ENCODE data around the gene CDC42BPA.
"Not testable (repeated sequence)": the region's sequence is repeated elsewhere in the genome, so short reads cannot be mapped to it uniquely, and the experiment has no call there.

Gene CDC42BPA, protein sequence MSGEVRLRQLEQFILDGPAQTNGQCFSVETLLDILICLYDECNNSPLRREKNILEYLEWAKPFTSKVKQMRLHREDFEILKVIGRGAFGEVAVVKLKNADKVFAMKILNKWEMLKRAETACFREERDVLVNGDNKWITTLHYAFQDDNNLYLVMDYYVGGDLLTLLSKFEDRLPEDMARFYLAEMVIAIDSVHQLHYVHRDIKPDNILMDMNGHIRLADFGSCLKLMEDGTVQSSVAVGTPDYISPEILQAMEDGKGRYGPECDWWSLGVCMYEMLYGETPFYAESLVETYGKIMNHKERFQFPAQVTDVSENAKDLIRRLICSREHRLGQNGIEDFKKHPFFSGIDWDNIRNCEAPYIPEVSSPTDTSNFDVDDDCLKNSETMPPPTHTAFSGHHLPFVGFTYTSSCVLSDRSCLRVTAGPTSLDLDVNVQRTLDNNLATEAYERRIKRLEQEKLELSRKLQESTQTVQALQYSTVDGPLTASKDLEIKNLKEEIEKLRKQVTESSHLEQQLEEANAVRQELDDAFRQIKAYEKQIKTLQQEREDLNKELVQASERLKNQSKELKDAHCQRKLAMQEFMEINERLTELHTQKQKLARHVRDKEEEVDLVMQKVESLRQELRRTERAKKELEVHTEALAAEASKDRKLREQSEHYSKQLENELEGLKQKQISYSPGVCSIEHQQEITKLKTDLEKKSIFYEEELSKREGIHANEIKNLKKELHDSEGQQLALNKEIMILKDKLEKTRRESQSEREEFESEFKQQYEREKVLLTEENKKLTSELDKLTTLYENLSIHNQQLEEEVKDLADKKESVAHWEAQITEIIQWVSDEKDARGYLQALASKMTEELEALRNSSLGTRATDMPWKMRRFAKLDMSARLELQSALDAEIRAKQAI (N-terminal part only)

GRCh38 chr1:227318016-227318852 is at the start of gene CDC42BPA:
CDC42BPA (minus strand) TSS chr1:227318492; CDS start chr1:227317182, 1,310 bp downstream.
- DNase-seq, result peak; percentile 86

- DNase-seq, result no peak
These were observed 49.7 kb upstream of the CDC42BPA start for GRCh38 chr1:227368009-227368408.

GRCh38 chr1:227365473-227366431 is 47.5 kb upstream of the CDC42BPA start:
- DNase-seq, result no peak

- no peak for DNase-seq
These were observed 46.4 kb upstream of the CDC42BPA start for GRCh38 chr1:227364657-227365056.

DNA sequence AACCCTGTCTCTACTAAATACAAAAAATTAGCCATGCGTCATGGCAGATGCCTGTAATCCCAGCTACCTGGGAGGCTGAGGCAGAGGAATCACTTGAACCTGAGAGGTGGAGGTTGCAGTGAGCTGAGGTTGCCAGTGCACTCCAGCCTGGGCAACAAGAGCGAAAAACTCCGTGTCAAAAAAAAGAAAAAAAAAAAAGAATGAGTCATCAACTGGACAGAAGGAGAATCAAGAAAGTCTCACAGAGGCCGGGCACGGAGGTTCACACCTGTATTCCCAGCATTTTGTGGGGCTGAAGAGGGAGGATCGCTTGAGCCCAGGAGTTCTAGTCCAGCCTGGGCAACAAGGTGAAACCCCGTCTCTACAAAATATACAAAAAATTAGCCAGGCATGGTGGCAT is 45.5 kb upstream of the CDC42BPA start:
- no peak for DNase-seq

DNA sequence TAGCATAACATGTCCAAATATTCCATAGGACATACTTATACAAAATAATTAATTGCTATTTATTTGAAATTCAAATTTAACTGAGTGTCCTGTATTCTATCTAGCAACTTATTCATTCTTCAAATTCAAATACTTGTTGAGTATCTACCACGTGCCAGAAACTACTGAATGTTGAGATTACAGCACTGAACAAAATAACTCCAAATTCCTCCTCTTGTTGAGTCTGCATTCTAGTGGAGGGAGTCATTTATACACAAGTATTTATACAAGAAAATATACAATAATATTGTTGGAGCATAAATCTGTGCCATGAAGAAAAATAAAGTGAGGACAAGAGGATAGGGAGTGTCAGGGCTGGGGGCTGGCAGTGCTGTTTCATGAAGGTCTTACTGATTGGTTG is 43.7 kb upstream of the CDC42BPA start:
- DNase-seq, result no peak

DNA sequence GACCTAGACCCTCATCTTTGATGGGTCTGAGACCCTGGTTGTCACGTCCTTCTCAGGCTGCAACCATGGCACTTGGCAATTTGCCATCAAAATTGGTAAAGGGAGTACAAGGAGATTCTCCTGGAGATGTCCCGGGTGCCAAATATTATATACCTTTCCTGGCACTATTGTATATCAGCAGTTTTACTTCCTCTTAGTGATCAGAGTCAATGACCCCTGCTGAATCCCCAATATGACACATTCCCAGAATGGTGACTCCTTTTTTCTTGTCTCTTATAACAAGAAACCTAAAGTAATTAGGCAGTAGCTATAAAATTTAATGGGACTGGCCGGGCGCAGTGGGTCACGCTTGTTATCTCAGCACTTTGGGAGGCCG is 39.6 kb upstream of the CDC42BPA start:
- no peak for DNase-seq

DNA sequence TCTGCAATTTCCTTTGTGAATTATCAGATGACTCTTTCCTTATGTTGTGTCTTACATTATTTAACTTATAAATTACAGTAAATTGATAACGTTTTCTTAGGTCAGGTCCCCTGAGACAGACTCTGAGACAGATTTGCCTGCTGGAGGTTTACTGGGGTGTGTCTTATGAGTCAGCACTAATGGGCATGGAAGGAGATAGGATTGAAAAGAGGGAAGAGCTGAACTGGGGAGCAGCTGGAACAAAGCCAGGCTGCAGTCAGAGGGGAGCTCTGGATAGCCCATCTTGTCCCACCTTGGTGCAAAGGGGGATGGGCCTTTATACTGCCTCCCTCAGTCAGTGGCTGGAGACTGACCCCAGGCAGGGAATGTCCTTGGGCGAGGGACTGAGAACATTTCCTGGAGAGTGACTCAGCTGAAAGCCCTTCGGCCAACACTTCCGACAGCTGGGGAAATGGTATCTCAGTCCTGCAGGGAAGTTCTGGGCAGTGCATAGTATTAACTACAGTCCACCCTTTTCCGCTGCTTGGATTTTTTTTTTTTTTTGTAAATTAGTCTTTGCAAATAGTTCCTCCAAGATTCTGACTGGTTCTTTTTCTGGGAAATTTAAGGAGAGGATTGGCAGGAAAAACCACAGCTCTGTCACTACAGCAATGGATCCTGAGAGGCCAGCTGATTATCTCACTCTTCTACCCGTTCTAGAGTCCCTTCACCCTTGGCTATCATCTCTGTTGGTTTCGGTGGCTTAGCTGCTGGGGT is 39.1 kb upstream of the CDC42BPA start:
- DNase-seq, result peak; percentile 45

DNA sequence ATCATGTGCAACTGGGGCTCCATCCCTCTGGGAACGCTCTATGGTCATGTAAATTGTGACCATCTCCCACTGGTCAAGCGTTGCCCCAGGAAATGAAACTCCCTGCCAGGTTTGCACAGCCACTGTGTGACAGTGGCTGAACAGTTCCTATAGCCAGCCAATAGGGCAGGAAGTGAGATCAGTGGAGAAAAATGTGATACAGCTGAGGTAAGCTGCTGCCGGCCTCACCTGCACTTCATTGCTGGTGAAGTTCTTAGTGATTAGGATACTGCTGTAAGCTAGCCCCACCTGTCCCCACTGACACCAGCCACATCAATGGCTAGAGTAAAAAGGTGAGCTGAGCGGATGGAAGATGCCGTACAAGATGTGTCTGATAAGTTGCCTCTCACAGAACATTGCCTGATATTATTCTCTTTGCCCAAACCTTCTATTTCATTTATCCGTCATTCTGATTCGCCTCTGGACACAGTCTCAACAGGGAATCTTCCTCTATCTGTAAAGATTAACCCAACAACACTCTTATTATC is 38.4 kb upstream of the CDC42BPA start:
- peak; percentile 16 for DNase-seq

- DNase-seq, result no peak
These were observed 37.4 kb upstream of the CDC42BPA start for GRCh38 chr1:227355542-227356245.

GRCh38 chr1:227353186-227353585 is 34.9 kb upstream of the CDC42BPA start:
- no peak for DNase-seq

DNA sequence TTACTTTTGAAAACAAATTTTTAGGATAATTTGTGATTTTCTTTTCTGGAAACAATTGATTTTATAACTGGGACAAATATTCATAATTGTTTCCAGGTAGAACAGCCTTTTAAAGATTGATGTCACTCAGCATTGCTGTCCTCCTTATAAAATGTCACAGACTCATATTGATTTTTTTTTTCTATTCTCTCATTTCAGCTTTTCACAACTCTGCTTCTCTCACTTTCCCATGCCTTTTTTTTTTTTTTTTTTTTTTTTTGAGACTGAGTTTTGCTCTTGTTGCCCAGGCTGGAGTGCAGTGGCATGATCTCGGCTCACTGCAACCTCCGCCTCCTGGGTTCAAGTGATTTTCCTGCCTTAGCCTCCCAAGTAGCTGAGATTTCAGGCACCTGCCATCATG is 33.9 kb upstream of the CDC42BPA start:
- DNase-seq, result not testable (repeated sequence)

GRCh38 chr1:227351443-227351842 is 33.2 kb upstream of the CDC42BPA start:
- DNase-seq, result no peak

- DNase-seq, result no peak
These were observed 31.7 kb upstream of the CDC42BPA start for GRCh38 chr1:227349967-227350366.

- DNase-seq, result no peak
These were observed 25.6 kb upstream of the CDC42BPA start for GRCh38 chr1:227343727-227344551.

DNA sequence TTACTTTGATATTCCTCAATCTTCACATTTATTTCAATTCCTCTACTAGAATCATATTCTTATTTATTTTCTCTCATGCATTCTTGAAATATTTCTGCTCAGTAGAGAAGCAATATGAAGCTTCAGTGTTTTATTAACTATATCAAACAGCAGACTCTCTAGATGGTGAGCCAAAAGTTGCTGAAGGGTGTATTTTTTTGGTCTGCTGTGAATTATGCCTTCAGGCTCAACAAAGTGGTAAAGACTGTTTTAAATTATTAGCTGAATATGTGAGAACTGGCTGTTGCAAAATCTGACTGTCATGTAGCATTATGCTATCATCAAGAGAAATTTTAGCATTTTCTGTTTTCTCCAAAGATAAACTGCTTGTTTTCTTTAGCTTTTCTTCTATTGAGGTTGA is 24.9 kb upstream of the CDC42BPA start:
- DNase-seq, result no peak

GRCh38 chr1:227342075-227342829 is 24.0 kb upstream of the CDC42BPA start:
- no peak for DNase-seq

DNA sequence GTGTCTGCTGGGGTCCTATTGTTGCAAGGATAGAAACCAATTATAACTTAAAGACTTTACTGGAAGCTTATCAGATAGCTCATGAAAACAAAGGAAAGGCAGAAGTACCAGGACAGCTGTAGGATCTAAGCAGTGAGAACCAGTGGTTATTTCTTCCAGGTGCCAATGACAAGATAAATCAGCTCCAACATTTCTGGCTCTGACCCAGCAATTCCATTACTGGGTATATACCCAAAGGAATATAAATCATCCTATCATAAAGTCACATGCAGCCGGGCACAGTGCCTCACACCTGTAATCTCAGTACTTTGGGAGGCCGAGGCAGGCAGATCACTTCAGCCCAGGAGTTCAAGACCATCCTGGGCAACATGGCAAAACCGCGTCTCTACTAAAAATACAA is 17.8 kb upstream of the CDC42BPA start:
- not testable (repeated sequence) for DNase-seq

All from 8988T (cell line).